Measurements from ENCODE around the gene GPRIN3.
"Not testable (repeated sequence)": the region's sequence is repeated elsewhere in the genome, so short reads cannot be mapped to it uniquely, and the experiment has no call there.

The GPRIN3 gene

GRCh38 chr4:89263265-89263664 is 44.3 kb downstream of the GPRIN3 start:
- no peak for DNase-seq (ENCODE audit: insufficient read length, low spot score)
- FAIRE-seq, result no peak

GRCh38 chr4:89259301-89260028 is 48.1 kb downstream of the GPRIN3 start:
- DNase-seq (ENCODE audit: insufficient read length, low spot score) (no peak), FAIRE-seq (no peak)

GRCh38 chr4:89258506-89258905 is 49.1 kb downstream of the GPRIN3 start:
- DNase-seq (ENCODE audit: insufficient read length, low spot score) (no peak), FAIRE-seq (no peak)

- DNase-seq (ENCODE audit: insufficient read length, low spot score) (no peak), FAIRE-seq (no peak)
Observed at GRCh38 chr4:89257376-89257775, 50.2 kb downstream of the GPRIN3 start.

GRCh38 chr4:89256203-89256800 is 51.3 kb downstream of the GPRIN3 start:
- no peak for DNase-seq (ENCODE audit: insufficient read length, low spot score)
- no peak for FAIRE-seq

- no peak for FAIRE-seq
- DNase-seq (ENCODE audit: insufficient read length, low spot score), result peak; percentile 17
Observed at GRCh38 chr4:89254847-89255246, 52.8 kb downstream of the GPRIN3 start.

- FAIRE-seq; DNase-seq (ENCODE audit: insufficient read length, low spot score): not testable (repeated sequence)
Observed at GRCh38 chr4:89254347-89254746, 53.3 kb downstream of the GPRIN3 start.

- no peak for DNase-seq (ENCODE audit: insufficient read length, low spot score)
- no peak for FAIRE-seq
Observed at GRCh38 chr4:89253935-89254334, 53.7 kb downstream of the GPRIN3 start.

- FAIRE-seq, result no peak
- no peak for DNase-seq (ENCODE audit: insufficient read length, low spot score)
Observed at GRCh38 chr4:89253311-89253710, 54.3 kb downstream of the GPRIN3 start.

- DNase-seq (ENCODE audit: insufficient read length, low spot score) (no peak), FAIRE-seq (no peak)
Observed at GRCh38 chr4:89251396-89251795, 56.2 kb downstream of the GPRIN3 start.

GRCh38 chr4:89249716-89250361 is 57.8 kb downstream of the GPRIN3 start:
- no peak for DNase-seq (ENCODE audit: insufficient read length, low spot score)
- no peak for FAIRE-seq

GRCh38 chr4:89249313-89249712 is 58.3 kb downstream of the GPRIN3 start:
- DNase-seq (ENCODE audit: insufficient read length, low spot score), result no peak
- FAIRE-seq, result no peak

- no peak for FAIRE-seq
- DNase-seq (ENCODE audit: insufficient read length, low spot score), result no peak
Observed at GRCh38 chr4:89248879-89249281, 58.7 kb downstream of the GPRIN3 start.

- no peak for DNase-seq (ENCODE audit: insufficient read length, low spot score)
- no peak for FAIRE-seq
Observed at GRCh38 chr4:89247951-89248350, 59.6 kb downstream of the GPRIN3 start.

GRCh38 chr4:89245459-89245858 is 62.1 kb downstream of the GPRIN3 start:
- FAIRE-seq (no peak), DNase-seq (ENCODE audit: insufficient read length, low spot score) (no peak)

- DNase-seq (ENCODE audit: insufficient read length, low spot score) (no peak), FAIRE-seq (no peak)
Observed at GRCh38 chr4:89243733-89244252, 63.8 kb downstream of the GPRIN3 start.

- FAIRE-seq (no peak), DNase-seq (ENCODE audit: insufficient read length, low spot score) (no peak)
Observed at GRCh38 chr4:89242864-89243732, 64.5 kb downstream of the GPRIN3 start.

GRCh38 chr4:89242216-89242615 is 65.4 kb downstream of the GPRIN3 start:
- FAIRE-seq, result no peak
- no peak for DNase-seq (ENCODE audit: insufficient read length, low spot score)

- DNase-seq (ENCODE audit: insufficient read length, low spot score), result no peak
- no peak for FAIRE-seq
Observed at GRCh38 chr4:89230271-89230670, 77.3 kb downstream of the GPRIN3 start.

- FAIRE-seq, result no peak
- peak; percentile 29 for DNase-seq (ENCODE audit: insufficient read length, low spot score)
Observed at GRCh38 chr4:89226665-89227574, 80.7 kb downstream of the GPRIN3 start.
